DMS114 treated with DMSO at 0.1 percent for 48 hours (cell line): ENCODE results near the gene CHD2.
A peak's percentile ranks its signal among the peaks of the same experiment; 100 is the strongest.

Source experiments
- DNase-seq: peaks from one replicate; lab custom pipeline; 2025; ENCODE audit not compliant: unreplicated experiment; lab: John Stamatoyannopoulos, UW

CHD2 gene

GRCh38 chr15:93063796-93064690, 163.9 kb downstream of the CHD2 start:
- DNase-seq: no peak

GRCh38 chr15:93065641-93066045, 165.5 kb downstream of the CHD2 start:
- DNase-seq: no peak

- no peak for DNase-seq
These were observed 166.1 kb downstream of the CHD2 start for GRCh38 chr15:93066224-93066681.

GRCh38 chr15:93066834-93067648, 166.9 kb downstream of the CHD2 start:
- no peak for DNase-seq

GRCh38 chr15:93067649-93068085, 167.5 kb downstream of the CHD2 start:
- no peak for DNase-seq

- DNase-seq: no peak
These were observed 168.6 kb downstream of the CHD2 start for GRCh38 chr15:93068581-93069199.

- DNase-seq: no peak
These were observed 170.0 kb downstream of the CHD2 start for GRCh38 chr15:93070132-93070531.

GRCh38 chr15:93070551-93071296, 170.6 kb downstream of the CHD2 start:
- no peak for DNase-seq

- no peak for DNase-seq
These were observed 171.4 kb downstream of the CHD2 start for GRCh38 chr15:93071469-93071936.

GRCh38 chr15:93072011-93072410, 171.9 kb downstream of the CHD2 start:
- DNase-seq: no peak

GRCh38 chr15:93072411-93073394, 172.6 kb downstream of the CHD2 start:
- peak; percentile 50 for DNase-seq

GRCh38 chr15:93073465-93073952, 173.4 kb downstream of the CHD2 start:
- DNase-seq: no peak

GRCh38 chr15:93074599-93074998, 174.5 kb downstream of the CHD2 start:
- no peak for DNase-seq

- no peak for DNase-seq
These were observed 176.1 kb downstream of the CHD2 start for GRCh38 chr15:93076217-93076616.

GRCh38 chr15:93076875-93077274, 176.8 kb downstream of the CHD2 start:
- DNase-seq: no peak
